Naive thymus-derived CD8-positive, alpha-beta T cell (primary cell): ENCODE results near the gene PRDM11. TPM values are rescaled to one million over a fixed set of nuclear protein-coding genes. Genes with fewer than 3 reads are reported as not detected.

Experiments used
- ATAC-seq, 2 donors: fragments of 150-1000 bp; cut with Tn5 transposase in 1 of 2; sonication (Bioruptor Pico), chemical (Tn5 transposase) in 1 of 2; 1 replicate in 1 of 2; 2 replicates in 1 of 2; pipeline ENCODE4 v1.10.0; 2021; ENCODE audit warnings: mild to moderate bottlenecking in 2 of 2, moderate library complexity in 2 of 2
- POLR2A ChIA-PET: fragments of 350-600 bp; sonication (Branson Sonifier 250); formaldehyde crosslinking; loops from one replicate; lab custom pipeline; 2021; ENCODE audit warnings: antibody characterized with exemption; lab: Charles Lee
- DNase-seq, 10 donors: peaks; one replicate each; pipeline versions ENCODE4 v3.0.0 to v3.0.0-alpha.2; 2020 to 2022
- H3K27ac Mint-ChIP-seq, 10 donors: one replicate each; pipeline ENCODE4 v1.8.0; 2020 to 2022; ENCODE audit warnings: mild to moderate bottlenecking in 10 of 10, mixed read lengths in 10 of 10, moderate library complexity in 4 of 10, inconsistent platforms in 1 of 10
- H3K27me3 Mint-ChIP-seq, 5 donors: one replicate each; pipeline ENCODE4 v1.8.0; 2021 to 2022; ENCODE audit warnings: mixed read lengths in 5 of 5
- H3K36me3 Mint-ChIP-seq, 3 donors: one replicate each; pipeline ENCODE4 v1.8.0; 2020 to 2022; ENCODE audit warnings: mixed read lengths in 3 of 3, mild to moderate bottlenecking in 2 of 3, inconsistent platforms in 1 of 3
- H3K4me1 Mint-ChIP-seq, 4 donors: one replicate each; pipeline ENCODE4 v1.8.0; 2021 to 2022; ENCODE audit warnings: mixed read lengths in 4 of 4
- H3K4me3 Mint-ChIP-seq, 10 donors: one replicate each; pipeline ENCODE4 v1.8.0; 2020 to 2022; ENCODE audit warnings: mild to moderate bottlenecking in 10 of 10, mixed read lengths in 10 of 10, moderate library complexity in 6 of 10, inconsistent platforms in 1 of 10
- H3K9me3 Mint-ChIP-seq, 9 donors: one replicate each; pipeline ENCODE4 v1.8.0; 2020 to 2022; ENCODE audit warnings: mixed read lengths in 9 of 9, mild to moderate bottlenecking in 3 of 9, inconsistent platforms in 1 of 9, moderate library complexity in 1 of 9
- polyA plus RNA-seq, 3 donors: library from polyadenylated mRNA; unstranded; fragments of 300-500 nt; fragmentation: Illumina TruSeq; gene quantifications; one replicate each; pipeline ENCODE4 v1.2.3, GENCODE V29; 2021
- total RNA-seq, 8 experiments: library from RNA in 2 of 8; stranded (reverse) in 2 of 8; gene quantifications; one replicate each; pipeline ENCODE4 v1.2.3 and lab custom pipeline; 2021 to 2026

Gene PRDM11
- total and polyA plus RNA-seq, 5 experiments from 2014 or later = 0.49 to 12.0 (median 1.4) TPM

- no peaks in the 10 kb centered on the region for H3K9me3 Mint-ChIP-seq
- peaks cover 0 to 6% (median 5%) of the 10 kb centered on the region in 3 donors for H3K36me3 Mint-ChIP-seq
- peaks cover 15 to 59% (median 33%) of the 10 kb centered on the region in 4 donors for H3K4me1 Mint-ChIP-seq
- ATAC-seq = no peak
- POLR2A ChIA-PET = no interaction called here
- H3K4me3 Mint-ChIP-seq = no peak overlapping the region
- no peaks in the 10 kb centered on the region for H3K27me3 Mint-ChIP-seq
- H3K27ac Mint-ChIP-seq = no peak overlapping the region
- DNase-seq = no peak
Observed at GRCh38 chr11:45161252-45162063, 15.0 kb downstream of the PRDM11 start.

- peaks cover 0 to 2% (median 0%) of the 10 kb centered on the region in 3 donors for H3K36me3 Mint-ChIP-seq
- no peak overlapping the region for H3K27ac Mint-ChIP-seq
- H3K9me3 Mint-ChIP-seq = no peaks in the 10 kb centered on the region
- DNase-seq (no peak), ATAC-seq (no peak)
- H3K4me1 Mint-ChIP-seq = peaks cover 9 to 59% (median 28%) of the 10 kb centered on the region in 4 donors
- H3K27me3 Mint-ChIP-seq = no peaks in the 10 kb centered on the region
- no peak overlapping the region for H3K4me3 Mint-ChIP-seq
- POLR2A ChIA-PET = no interaction called here
Observed at GRCh38 chr11:45162064-45162375, 15.6 kb downstream of the PRDM11 start.

- H3K27me3 Mint-ChIP-seq = no peaks in the 10 kb centered on the region
- peaks cover 8 to 58% (median 27%) of the 10 kb centered on the region in 4 donors for H3K4me1 Mint-ChIP-seq
- ATAC-seq = no peak
- DNase-seq = peak in 1 of 10 donors; percentile 56
- POLR2A ChIA-PET = no interaction called here
- H3K36me3 Mint-ChIP-seq = peaks cover 0 to 2% (median 0%) of the 10 kb centered on the region in 3 donors
- H3K27ac Mint-ChIP-seq = peak overlapping the region in 2 of 10 donors; percentile 45 to 48
- no peak overlapping the region for H3K4me3 Mint-ChIP-seq
- no peaks in the 10 kb centered on the region for H3K9me3 Mint-ChIP-seq
Observed at GRCh38 chr11:45162916-45163879, 16.8 kb downstream of the PRDM11 start.

GRCh38 chr11:45163956-45164575 is 17.6 kb downstream of the PRDM11 start:
- Mint-ChIP-seq H3K4me1 (peaks cover 7 to 49% (median 22%) of the 10 kb centered on the region in 4 donors), H3K27ac (peak overlapping the region in 1 of 10 donors; percentile 48), H3K4me3 (no peak overlapping the region), H3K9me3 (no peaks in the 10 kb centered on the region), H3K36me3 (peaks cover 0 to 2% (median 0%) of the 10 kb centered on the region in 3 donors), H3K27me3 (no peaks in the 10 kb centered on the region)
- ATAC-seq (no peak), DNase-seq (peak in 1 of 10 donors; percentile 23)
- POLR2A ChIA-PET = interaction anchor here (0.6 kb wide), 1 partner anchor 9 kb away, joined by 4 read pairs; no protein-coding TSS in a partner anchor

GRCh38 chr11:45165386-45165785 is 18.9 kb downstream of the PRDM11 start:
- Mint-ChIP-seq H3K27ac (no peak overlapping the region), H3K4me3 (no peak overlapping the region), H3K4me1 (peaks cover 8 to 47% (median 23%) of the 10 kb centered on the region in 4 donors), H3K36me3 (peaks cover 0 to 2% (median 0%) of the 10 kb centered on the region in 3 donors), H3K27me3 (no peaks in the 10 kb centered on the region), H3K9me3 (no peaks in the 10 kb centered on the region)
- POLR2A ChIA-PET = no interaction called here
- DNase-seq = peak in 1 of 10 donors; percentile 4
- no peak for ATAC-seq

- no peaks in the 10 kb centered on the region for H3K27me3 Mint-ChIP-seq
- peak overlapping the region in 1 of 10 donors; percentile 70 for H3K4me3 Mint-ChIP-seq
- peaks cover 0 to 2% (median 0%) of the 10 kb centered on the region in 3 donors for H3K36me3 Mint-ChIP-seq
- no peak overlapping the region for H3K27ac Mint-ChIP-seq
- H3K9me3 Mint-ChIP-seq = no peaks in the 10 kb centered on the region
- peaks cover 13 to 46% (median 24%) of the 10 kb centered on the region in 4 donors for H3K4me1 Mint-ChIP-seq
- peak in 1 of 10 donors; percentile 23 for DNase-seq
- POLR2A ChIA-PET = no interaction called here
- no peak for ATAC-seq
Observed at GRCh38 chr11:45165806-45166603, 19.6 kb downstream of the PRDM11 start.

- no peaks in the 10 kb centered on the region for H3K9me3 Mint-ChIP-seq
- peaks cover 15 to 46% (median 24%) of the 10 kb centered on the region in 4 donors for H3K4me1 Mint-ChIP-seq
- no peak overlapping the region for H3K27ac Mint-ChIP-seq
- H3K36me3 Mint-ChIP-seq = peaks cover 0 to 2% (median 0%) of the 10 kb centered on the region in 3 donors
- no peak overlapping the region for H3K4me3 Mint-ChIP-seq
- ATAC-seq = no peak
- no peaks in the 10 kb centered on the region for H3K27me3 Mint-ChIP-seq
- no peak for DNase-seq
- POLR2A ChIA-PET = no interaction called here
Observed at GRCh38 chr11:45166604-45166897, 20.1 kb downstream of the PRDM11 start.

GRCh38 chr11:45167283-45167682 is 20.8 kb downstream of the PRDM11 start:
- H3K4me1 Mint-ChIP-seq = peaks cover 12 to 43% (median 23%) of the 10 kb centered on the region in 4 donors
- peaks cover 0 to 5% (median 0%) of the 10 kb centered on the region in 3 donors for H3K36me3 Mint-ChIP-seq
- no peaks in the 10 kb centered on the region for H3K9me3 Mint-ChIP-seq
- H3K4me3 Mint-ChIP-seq = no peak overlapping the region
- H3K27ac Mint-ChIP-seq = no peak overlapping the region
- ATAC-seq (no peak), DNase-seq (peak in 1 of 10 donors; percentile 28)
- peaks cover 0 to 2% (median 0%) of the 10 kb centered on the region in 5 donors for H3K27me3 Mint-ChIP-seq
- POLR2A ChIA-PET = no interaction called here

- Mint-ChIP-seq H3K36me3 (peaks cover 0 to 6% (median 0%) of the 10 kb centered on the region in 3 donors), H3K4me3 (no peak overlapping the region)
Observed at GRCh38 chr11:45168366-45169130, 22.1 kb downstream of the PRDM11 start.

GRCh38 chr11:45169310-45170072 is 23.1 kb downstream of the PRDM11 start:
- Mint-ChIP-seq H3K27me3 (peaks cover 0 to 4% (median 0%) of the 10 kb centered on the region in 5 donors), H3K36me3 (peaks cover 0 to 6% (median 0%) of the 10 kb centered on the region in 3 donors), H3K4me3 (no peak overlapping the region), H3K9me3 (no peaks in the 10 kb centered on the region), H3K4me1 (peaks cover 12 to 31% (median 14%) of the 10 kb centered on the region in 4 donors), H3K27ac (peak overlapping the region in 1 of 10 donors; percentile 19)
- POLR2A ChIA-PET = no interaction called here
- ATAC-seq (no peak), DNase-seq (no peak)

More at GRCh38 chr11:45168366-45169130, 22.1 kb downstream of the PRDM11 start:
- H3K4me1 Mint-ChIP-seq = peaks cover 12 to 31% (median 16%) of the 10 kb centered on the region in 4 donors
- H3K27ac Mint-ChIP-seq = peak overlapping the region in 1 of 10 donors; percentile 59
- ATAC-seq (no peak), DNase-seq (peak in 1 of 10 donors; percentile 14)
- POLR2A ChIA-PET = no interaction called here
- peaks cover 0 to 4% (median 0%) of the 10 kb centered on the region in 5 donors for H3K27me3 Mint-ChIP-seq
- H3K9me3 Mint-ChIP-seq = no peaks in the 10 kb centered on the region
